Stimulated activated CD8-positive, alpha-beta memory T cell treated with anti-CD3 and anti-CD28 coated beads, Interleukin-7, amount 100 ng/mL, for 48 hours (primary cell): Measurements from ENCODE around the gene UNC45A.

Source experiments
- DNase-seq, 2 donors: peaks; one replicate each; pipeline ENCODE4 v3.0.0-alpha.2; 2020; ENCODE audit warnings: low read depth in 1 of 2; ENCODE audit errors: extremely low read depth in 1 of 2

UNC45A gene

GRCh38 chr15:90998737-90999136 is 63.7 kb downstream of the UNC45A start:
- no peak for DNase-seq

GRCh38 chr15:91001209-91001608 is 66.1 kb downstream of the UNC45A start:
- DNase-seq: no peak
